ENCODE measurements around the gene RIN2. TPM values are rescaled to one million over a fixed set of nuclear protein-coding genes. Genes with fewer than 3 reads are reported as not detected.

RIN2 gene
- total RNA-seq, 3 donors from 2014 or later (not counting 1 experiment from before 2014, with no cell fraction given): 0.72 to 2.7 (median 2.7) TPM

GRCh38 chr20:19748681-19749080 is 9.4 kb upstream of the RIN2 start:
- TF ChIP-seq CTCF (IDR thresholded peaks at IDR 0.05): no peak

DNA sequence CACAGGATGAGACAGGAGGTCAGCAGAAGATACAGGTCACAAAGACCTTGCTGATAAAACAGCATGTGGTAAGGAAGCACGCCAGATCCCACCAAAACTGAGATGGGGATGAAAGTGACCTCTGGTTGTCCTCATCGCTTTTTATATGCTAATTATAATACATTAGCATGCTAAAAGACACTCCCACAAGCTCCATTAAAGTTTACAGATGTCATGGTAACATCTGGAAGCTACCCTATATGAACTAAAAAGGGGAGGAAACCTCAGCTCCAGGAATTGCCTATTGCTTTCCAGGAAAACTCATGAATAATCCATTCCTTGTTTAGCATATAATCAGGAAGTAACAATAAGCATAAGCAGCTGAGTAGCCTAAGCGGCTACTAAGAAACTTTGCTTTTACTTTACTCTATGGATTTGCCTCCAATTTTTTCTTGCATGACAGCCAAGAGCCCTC is 8.4 kb upstream of the RIN2 start:
- DNase-seq: no peak
- WGBS (ENCODE audit: insufficient coverage): 70% methylated on average over 1 of the region's 3 CpGs
- Mint-ChIP-seq H3K27me3 (ENCODE audit: low read depth in 2 of 2) (peaks cover 12 to 18% of the 10 kb centered on the region in 2 donors), H3K9me3 (peaks cover 2 to 3% of the 10 kb centered on the region in 2 donors), H3K4me1 (no peaks in the 10 kb centered on the region), H3K4me3 (no peak overlapping the region), H3K36me3 (no peaks in the 10 kb centered on the region), H3K27ac (no peak overlapping the region)
- no peak for ATAC-seq
- no peak for TF ChIP-seq CTCF (IDR thresholded peaks at IDR 0.05)
- H3K27ac ChIP-seq (ENCODE audit: low read length): no peak overlapping the region
- H3K4me3 ChIP-seq (ENCODE audit: low read length): no peak overlapping the region
- H3K9me3 ChIP-seq (ENCODE audit: control insufficient read depth, insufficient read depth, low read length): no peaks in the 10 kb centered on the region
- H3K4me1 ChIP-seq (ENCODE audit: control insufficient read depth, insufficient read depth, low read length): peaks cover 2% of the 10 kb centered on the region
- intact Hi-C loops (cut with micrococcal nuclease): no loop called here
- no peaks in the 10 kb centered on the region for H3K36me3 ChIP-seq (ENCODE audit: control insufficient read depth, insufficient read depth, low read length)
- no peaks in the 10 kb centered on the region for H3K27me3 ChIP-seq (ENCODE audit: control insufficient read depth, insufficient read depth, low read length)

More at GRCh38 chr20:19748681-19749080, 9.4 kb upstream of the RIN2 start:
- peaks cover 2 to 3% of the 10 kb centered on the region in 2 donors for H3K9me3 Mint-ChIP-seq
- 83% methylated on average over 1 of the region's 2 CpGs for WGBS (ENCODE audit: insufficient coverage)
- H3K36me3 ChIP-seq (ENCODE audit: control insufficient read depth, insufficient read depth, low read length): no peaks in the 10 kb centered on the region
- peaks cover 0 to 3% of the 10 kb centered on the region in 2 donors for H3K4me1 Mint-ChIP-seq
- H3K4me3 ChIP-seq (ENCODE audit: low read length): no peak overlapping the region
- no peak overlapping the region for H3K4me3 Mint-ChIP-seq
- H3K27ac Mint-ChIP-seq: no peak overlapping the region
- no peaks in the 10 kb centered on the region for H3K9me3 ChIP-seq (ENCODE audit: control insufficient read depth, insufficient read depth, low read length)
- DNase-seq (no peak), ATAC-seq (no peak)
- no peaks in the 10 kb centered on the region for H3K27me3 ChIP-seq (ENCODE audit: control insufficient read depth, insufficient read depth, low read length)
- intact Hi-C loops (cut with micrococcal nuclease): no loop called here
- H3K36me3 Mint-ChIP-seq: no peaks in the 10 kb centered on the region
- peaks cover 12 to 18% of the 10 kb centered on the region in 2 donors for H3K27me3 Mint-ChIP-seq (ENCODE audit: low read depth in 2 of 2)
- no peak overlapping the region for H3K27ac ChIP-seq (ENCODE audit: low read length)
- peaks cover 2% of the 10 kb centered on the region for H3K4me1 ChIP-seq (ENCODE audit: control insufficient read depth, insufficient read depth, low read length)

DNA sequence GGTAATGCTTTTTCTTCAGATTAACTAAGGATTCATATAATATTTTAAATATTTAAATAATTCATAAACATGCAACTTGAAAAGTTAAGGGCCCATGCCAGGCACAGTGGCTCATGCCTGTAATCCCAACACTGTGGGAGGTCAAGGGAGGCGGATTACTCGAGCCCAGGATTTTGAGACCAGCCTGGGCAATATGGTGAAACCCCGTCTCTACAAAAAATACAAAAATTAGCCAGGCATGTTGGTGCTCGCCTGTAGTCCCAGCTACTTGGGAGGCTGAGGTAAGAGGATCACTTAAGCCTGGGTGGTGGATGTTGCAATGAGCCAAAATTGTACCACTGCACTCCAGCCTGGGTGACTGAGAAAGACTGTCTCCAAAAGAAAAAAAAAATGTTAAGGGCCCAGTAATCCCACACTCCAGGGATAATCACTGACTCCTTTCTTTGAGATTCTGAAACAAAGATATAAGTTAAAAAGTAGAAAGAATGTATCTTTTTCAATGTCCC is 7.9 kb upstream of the RIN2 start:
- peaks cover 12 to 18% of the 10 kb centered on the region in 2 donors for H3K27me3 Mint-ChIP-seq (ENCODE audit: low read depth in 2 of 2)
- no peak overlapping the region for H3K27ac Mint-ChIP-seq
- H3K4me3 Mint-ChIP-seq: no peak overlapping the region
- Histone ChIP-seq H3K4me1 (ENCODE audit: control insufficient read depth, insufficient read depth, low read length) (peaks cover 2% of the 10 kb centered on the region), H3K4me3 (ENCODE audit: low read length) (no peak overlapping the region), H3K27ac (ENCODE audit: low read length) (no peak overlapping the region), H3K9me3 (ENCODE audit: control insufficient read depth, insufficient read depth, low read length) (no peaks in the 10 kb centered on the region), H3K36me3 (ENCODE audit: control insufficient read depth, insufficient read depth, low read length) (no peaks in the 10 kb centered on the region), H3K27me3 (ENCODE audit: control insufficient read depth, insufficient read depth, low read length) (no peaks in the 10 kb centered on the region)
- DNase-seq: no peak
- TF ChIP-seq CTCF (IDR thresholded peaks at IDR 0.05): no peak
- peaks cover 2 to 3% of the 10 kb centered on the region in 2 donors for H3K9me3 Mint-ChIP-seq
- 87% methylated on average over 4 of the region's 4 CpGs for WGBS (ENCODE audit: insufficient coverage)
- intact Hi-C loops (cut with micrococcal nuclease): no loop called here
- no peaks in the 10 kb centered on the region for H3K4me1 Mint-ChIP-seq
- no peak for ATAC-seq
- H3K36me3 Mint-ChIP-seq: no peaks in the 10 kb centered on the region

All from natural killer cell (primary cell).